Activated CD8-positive, alpha-beta memory T cell treated with anti-CD3 and anti-CD28 coated beads for 36 hours (primary cell): ENCODE results near the gene PLA2G2C. TPM values are rescaled to one million over a fixed set of nuclear protein-coding genes. Genes with fewer than 3 reads are reported as not detected.

Experiments used
- CTCF ChIA-PET: fragments of 350-600 bp; sonication (Branson Sonifier 250); formaldehyde crosslinking; loops from one replicate; lab custom pipeline; 2021; ENCODE audit warnings: antibody characterized with exemption; lab: Charles Lee
- POLR2A ChIA-PET: fragments of 350-600 bp; sonication (Branson Sonifier 250); formaldehyde crosslinking; loops from one replicate; lab custom pipeline; 2021; ENCODE audit warnings: antibody characterized with exemption; lab: Charles Lee
- total RNA-seq, 2 experiments: library from RNA; stranded (reverse); gene quantifications; one replicate each; pipeline ENCODE4 v1.2.3, GENCODE V29; 2021

Gene PLA2G2C
- total RNA-seq, 2 experiments from 2014 or later = 0.04 TPM; not detected in 1

GRCh38 chr1:20124456-20125057 lies 61.8 kb downstream of the PLA2G2C start:
- ChIA-PET POLR2A (interaction anchor here (0.6 kb wide), 1 partner anchor 1957 kb away, joined by 15 read pairs; no protein-coding TSS in a partner anchor), CTCF (no interaction called here)

DNA sequence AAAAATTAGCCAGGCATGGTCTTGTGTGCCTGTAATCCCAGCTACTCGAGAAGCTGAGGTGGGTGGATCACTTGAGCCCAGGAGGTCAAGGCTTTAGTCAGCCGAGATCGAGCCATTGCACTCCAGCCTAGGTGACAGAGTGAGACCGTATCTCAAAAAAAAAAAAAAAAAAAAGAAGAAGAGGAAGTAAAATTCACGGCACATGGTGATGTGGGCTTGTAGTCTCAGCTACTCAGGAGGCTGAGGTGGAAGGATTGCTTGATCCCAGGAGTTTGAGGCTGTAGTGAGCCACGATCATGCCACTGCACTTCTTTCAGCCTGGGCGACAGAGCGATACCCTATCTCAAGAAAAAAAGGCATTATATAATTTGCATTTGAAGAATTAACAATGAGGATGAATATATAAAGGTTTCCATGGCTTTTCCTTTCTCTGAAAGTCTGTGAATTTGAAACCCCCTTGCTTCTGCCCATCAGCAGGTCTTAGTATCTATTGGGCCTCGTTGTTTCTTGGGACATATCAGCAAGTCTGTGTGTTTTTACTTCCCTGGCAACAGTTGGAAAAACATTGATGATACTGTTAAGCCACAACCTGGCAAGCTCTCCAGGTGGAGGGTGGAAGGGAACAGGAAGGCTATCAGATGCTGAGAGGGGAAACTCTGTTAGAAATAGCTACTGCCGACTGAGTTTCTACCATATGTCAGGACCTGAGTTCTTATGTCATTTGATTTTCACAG lies 62.4 kb downstream of the PLA2G2C start:
- ChIA-PET POLR2A (interaction anchor here (0.6 kb wide), 1 partner anchor 1956 kb away, joined by 15 read pairs; no protein-coding TSS in a partner anchor), CTCF (interaction anchor here (0.7 kb wide), 1 partner anchor 99 kb away, joined by 4 read pairs; no protein-coding TSS in a partner anchor)

GRCh38 chr1:20120796-20121195 lies 65.5 kb downstream of the PLA2G2C start:
- ChIA-PET CTCF (no interaction called here), POLR2A (no interaction called here)

DNA sequence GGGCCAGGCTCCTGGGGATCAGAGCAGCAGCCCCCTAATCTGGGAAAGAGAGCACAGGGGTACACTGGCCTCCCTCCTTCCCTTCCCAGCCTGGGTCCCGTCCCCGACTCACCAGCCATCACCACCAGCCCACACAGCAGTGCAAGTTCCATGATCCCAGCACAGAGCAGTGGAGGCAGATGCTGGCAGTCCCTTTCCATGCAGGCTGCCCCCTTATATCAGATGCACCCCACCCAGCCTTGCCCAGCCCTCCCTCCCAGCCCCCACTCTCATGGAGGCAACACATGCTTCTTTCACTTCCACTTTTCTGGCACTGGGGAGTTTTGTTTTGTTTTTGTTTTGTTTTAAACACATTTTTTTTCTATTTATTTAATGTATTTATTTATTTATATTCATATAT lies 67.0 kb downstream of the PLA2G2C start, which contains the start of gene PLA2G2D:
TSS of gene PLA2G2D (minus strand) at position 190 of the 400 bp plus-strand sequence. CDS start at position 152, 38 bp downstream.
- ChIA-PET CTCF (no interaction called here), POLR2A (no interaction called here)

GRCh38 chr1:20117236-20117635 lies 69.1 kb downstream of the PLA2G2C start:
- CTCF ChIA-PET = no interaction called here
- POLR2A ChIA-PET = no interaction called here

GRCh38 chr1:20115916-20116315 lies 70.4 kb downstream of the PLA2G2C start:
- POLR2A ChIA-PET = no interaction called here
- CTCF ChIA-PET = no interaction called here

GRCh38 chr1:20115479-20115878 lies 70.8 kb downstream of the PLA2G2C start:
- CTCF ChIA-PET = no interaction called here
- POLR2A ChIA-PET = no interaction called here

GRCh38 chr1:20114021-20114648 lies 72.2 kb downstream of the PLA2G2C start:
- CTCF ChIA-PET = interaction anchor here (0.9 kb wide), 1 partner anchor 45 kb away, joined by 3 read pairs; no protein-coding TSS in a partner anchor
- POLR2A ChIA-PET = no interaction called here

Other genes with a start within 250 kb of the PLA2G2C start
- gene PLA2G2A, start 206.9 kb downstream of the PLA2G2C start, total RNA-seq = not detected
- gene PLA2G5, start 116.3 kb downstream of the PLA2G2C start, total RNA-seq = not detected
- not detected for gene PLA2G2D, start 67.0 kb downstream of the PLA2G2C start, total RNA-seq
- not detected for gene PLA2G2F, start 47.2 kb downstream of the PLA2G2C start, total RNA-seq
- under 1 TPM; 0.59 to 0.78 TPM for gene UBXN10, start 422 bp downstream of the PLA2G2C start, total RNA-seq
- not detected for gene VWA5B1, start 104.4 kb upstream of the PLA2G2C start, total RNA-seq